Stomach (tissue), 4 donors: ENCODE measurements around the gene KHDC3L.

Experiments used
- CTCF ChIP-seq, 7 experiments: fragments of 450-650 bp in 4 of 7; fragments of 200-600 bp in 3 of 7; sonication (generic) in 3 of 7; IDR thresholded peaks; one replicate each; pipeline ENCODE4 v1.5.1; 2016 to 2019; ENCODE audit warnings: antibody characterized with exemption in 7 of 7, control low read depth in 2 of 7, mild to moderate bottlenecking in 1 of 7
- POLR2A ChIP-seq, 4 donors: fragments of 450-650 bp; IDR thresholded peaks; one replicate each; pipeline ENCODE4 v1.6.1; 2016; ENCODE audit warnings: antibody characterized with exemption in 4 of 4, control low read depth in 2 of 4, mild to moderate bottlenecking in 1 of 4, moderate library complexity in 1 of 4

- TF ChIP-seq CTCF (IDR thresholded peaks at IDR 0.05) (no peak), POLR2A (IDR thresholded peaks at IDR 0.05) (no peak)
These were observed 20.1 kb downstream of the KHDC3L start for GRCh38 chr6:73382462-73383113.
